Fibroblast of skin of abdomen (primary cell): Measurements from ENCODE around the gene UBE3C. TPM values are rescaled to one million over a fixed set of nuclear protein-coding genes. Genes with fewer than 3 reads are reported as not detected.
A peak's percentile ranks its signal among the peaks of the same experiment; 100 is the strongest.
"Not testable (repeated sequence)": the region's sequence is repeated elsewhere in the genome, so short reads cannot be mapped to it uniquely, and the experiment has no call there.

Experiments
- DNase-seq: peaks from one replicate; pipeline ENCODE4 v3.0.0-alpha.2; 2013
- polyA plus RNA-seq, 2 experiments: library from polyadenylated mRNA; unstranded; fragments of 120-200 nt; gene quantifications; one replicate each; pipeline ENCODE4 v1.2.1, GENCODE V29; 2013; ENCODE audit not compliant: insufficient read length in 2 of 2

Gene UBE3C
- 57.4 TPM for polyA plus RNA-seq (2013, experiment 1 of 2; ENCODE audit: insufficient read length)
- polyA plus RNA-seq (2013, experiment 2 of 2; ENCODE audit: insufficient read length), result 57.3 TPM

GRCh38 chr7:157138424-157139110 is at the start of gene UBE3C:
UBE3C (plus strand) TSS chr7:157138926; CDS start chr7:157139273, 347 bp downstream.
- DNase-seq, result peak; percentile 94

- DNase-seq, result no peak
These were observed 49.6 kb upstream of the UBE3C start for GRCh38 chr7:157089100-157089610.

- no peak for DNase-seq
These were observed 48.1 kb upstream of the UBE3C start for GRCh38 chr7:157090485-157091165.

- no peak for DNase-seq
These were observed 42.3 kb upstream of the UBE3C start for GRCh38 chr7:157096286-157097055.

GRCh38 chr7:157097056-157097329 is 41.7 kb upstream of the UBE3C start:
- no peak for DNase-seq

- DNase-seq, result no peak
These were observed 41.2 kb upstream of the UBE3C start for GRCh38 chr7:157097569-157097968.

GRCh38 chr7:157100005-157100404 is 38.7 kb upstream of the UBE3C start:
- DNase-seq, result not testable (repeated sequence)

- not testable (repeated sequence) for DNase-seq
These were observed 35.1 kb upstream of the UBE3C start for GRCh38 chr7:157103641-157104040.

- no peak for DNase-seq
These were observed 27.4 kb upstream of the UBE3C start for GRCh38 chr7:157111311-157111710.

- DNase-seq, result no peak
These were observed 26.0 kb upstream of the UBE3C start for GRCh38 chr7:157112706-157113105.

GRCh38 chr7:157113607-157114006 is 25.1 kb upstream of the UBE3C start:
- no peak for DNase-seq

GRCh38 chr7:157116762-157117161 is 22.0 kb upstream of the UBE3C start:
- DNase-seq, result no peak

GRCh38 chr7:157117796-157118195 is 20.9 kb upstream of the UBE3C start:
- DNase-seq, result no peak

GRCh38 chr7:157120181-157120580 is 18.5 kb upstream of the UBE3C start:
- DNase-seq, result no peak

GRCh38 chr7:157121184-157121715 is 17.5 kb upstream of the UBE3C start:
- no peak for DNase-seq

- no peak for DNase-seq
These were observed 15.8 kb upstream of the UBE3C start for GRCh38 chr7:157122800-157123495.

GRCh38 chr7:157124690-157125089 is 14.0 kb upstream of the UBE3C start:
- DNase-seq, result no peak

- no peak for DNase-seq
These were observed 13.1 kb upstream of the UBE3C start for GRCh38 chr7:157125376-157126223.

- DNase-seq, result no peak
These were observed 11.8 kb upstream of the UBE3C start for GRCh38 chr7:157126921-157127320.

- DNase-seq, result no peak
These were observed 9.5 kb upstream of the UBE3C start for GRCh38 chr7:157129200-157129599.

GRCh38 chr7:157129907-157130460 is 8.7 kb upstream of the UBE3C start:
- no peak for DNase-seq
